ENCODE data around the gene GZMB. TPM values are rescaled to one million over a fixed set of nuclear protein-coding genes. Genes with fewer than 3 reads are reported as not detected.

GZMB gene
- total RNA-seq, 4 donors from 2014 or later, result 0.45 to 0.94 TPM; not detected in 2

DNA sequence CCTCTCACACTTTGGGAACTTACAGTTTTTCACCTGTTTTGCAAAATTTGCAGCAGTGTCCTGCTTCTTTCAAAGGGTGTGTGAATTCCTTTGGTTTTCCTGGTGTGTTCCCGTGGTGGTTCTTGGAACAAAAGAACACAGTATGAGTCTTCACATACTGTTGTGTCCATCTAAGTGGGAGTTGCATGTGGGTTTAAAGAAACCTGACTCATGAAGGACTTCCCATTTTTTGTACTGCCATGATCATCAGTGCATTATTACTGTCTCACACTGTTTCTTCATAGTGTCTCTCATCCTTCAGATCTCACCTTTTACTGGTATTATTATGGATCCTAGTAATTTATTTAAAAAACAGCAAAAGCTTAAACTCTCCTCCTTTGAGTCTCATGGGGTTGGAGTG lies 20.7 kb downstream of the GZMB start:
- 63 to 74% methylated on average over 1 of the region's 1 CpG for WGBS, 2 donors
- Histone ChIP-seq H3K9me3 (no peaks in the 10 kb centered on the region), H3K36me3 (no peaks in the 10 kb centered on the region), H3K27ac (no peak overlapping the region), H3K4me1 (no peaks in the 10 kb centered on the region), H3K4me3 (replicated peaks in 1 of 3) (no peak overlapping the region), H3K27me3 (no peaks in the 10 kb centered on the region)
- intact Hi-C loops (cut with DNase I), result no loop called here
- TF ChIP-seq POLR2A (IDR thresholded peaks at IDR 0.05), result no peak
- TF ChIP-seq, protein P1, sequence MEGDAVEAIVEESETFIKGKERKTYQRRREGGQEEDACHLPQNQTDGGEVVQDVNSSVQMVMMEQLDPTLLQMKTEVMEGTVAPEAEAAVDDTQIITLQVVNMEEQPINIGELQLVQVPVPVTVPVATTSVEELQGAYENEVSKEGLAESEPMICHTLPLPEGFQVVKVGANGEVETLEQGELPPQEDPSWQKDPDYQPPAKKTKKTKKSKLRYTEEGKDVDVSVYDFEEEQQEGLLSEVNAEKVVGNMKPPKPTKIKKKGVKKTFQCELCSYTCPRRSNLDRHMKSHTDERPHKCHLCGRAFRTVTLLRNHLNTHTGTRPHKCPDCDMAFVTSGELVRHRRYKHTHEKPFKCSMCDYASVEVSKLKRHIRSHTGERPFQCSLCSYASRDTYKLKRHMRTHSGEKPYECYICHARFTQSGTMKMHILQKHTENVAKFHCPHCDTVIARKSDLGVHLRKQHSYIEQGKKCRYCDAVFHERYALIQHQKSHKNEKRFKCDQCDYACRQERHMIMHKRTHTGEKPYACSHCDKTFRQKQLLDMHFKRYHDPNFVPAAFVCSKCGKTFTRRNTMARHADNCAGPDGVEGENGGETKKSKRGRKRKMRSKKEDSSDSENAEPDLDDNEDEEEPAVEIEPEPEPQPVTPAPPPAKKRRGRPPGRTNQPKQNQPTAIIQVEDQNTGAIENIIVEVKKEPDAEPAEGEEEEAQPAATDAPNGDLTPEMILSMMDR (IDR thresholded peaks at IDR 0.05), result no peak
- no peak for DNase-seq

DNA sequence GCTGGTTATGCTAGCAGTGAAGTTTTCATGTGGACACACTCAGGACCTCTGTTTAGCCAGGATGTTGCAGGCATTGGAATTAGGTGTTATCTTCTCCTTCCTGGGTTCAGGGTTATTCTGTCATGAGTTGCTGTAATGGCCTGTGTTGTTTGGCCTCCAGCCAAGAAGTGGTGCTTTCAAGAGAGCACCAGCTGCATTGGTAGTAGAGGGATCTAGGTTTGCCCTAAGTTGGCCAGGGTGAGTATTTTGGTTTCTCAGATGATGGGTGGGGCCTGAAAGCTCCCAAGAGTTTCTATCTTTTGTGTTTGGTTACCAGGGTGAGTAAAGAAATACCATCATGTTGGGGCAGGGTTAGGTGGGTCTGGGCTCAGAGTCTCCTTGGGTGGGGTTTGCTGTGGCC lies 21.8 kb downstream of the GZMB start:
- H3K4me1 ChIP-seq, result no peaks in the 10 kb centered on the region
- TF ChIP-seq POLR2A (IDR thresholded peaks at IDR 0.05), result no peak
- TF ChIP-seq, protein P1 (IDR thresholded peaks at IDR 0.05), result no peak
- H3K27me3 ChIP-seq, result no peaks in the 10 kb centered on the region
- no peak overlapping the region for H3K27ac ChIP-seq
- H3K9me3 ChIP-seq, result no peaks in the 10 kb centered on the region
- no peaks in the 10 kb centered on the region for H3K36me3 ChIP-seq
- H3K4me3 ChIP-seq (replicated peaks in 1 of 3), result no peak overlapping the region
- DNase-seq, result peak in 1 of 2 donors; percentile 26
- intact Hi-C loops (cut with DNase I), result no loop called here

DNA sequence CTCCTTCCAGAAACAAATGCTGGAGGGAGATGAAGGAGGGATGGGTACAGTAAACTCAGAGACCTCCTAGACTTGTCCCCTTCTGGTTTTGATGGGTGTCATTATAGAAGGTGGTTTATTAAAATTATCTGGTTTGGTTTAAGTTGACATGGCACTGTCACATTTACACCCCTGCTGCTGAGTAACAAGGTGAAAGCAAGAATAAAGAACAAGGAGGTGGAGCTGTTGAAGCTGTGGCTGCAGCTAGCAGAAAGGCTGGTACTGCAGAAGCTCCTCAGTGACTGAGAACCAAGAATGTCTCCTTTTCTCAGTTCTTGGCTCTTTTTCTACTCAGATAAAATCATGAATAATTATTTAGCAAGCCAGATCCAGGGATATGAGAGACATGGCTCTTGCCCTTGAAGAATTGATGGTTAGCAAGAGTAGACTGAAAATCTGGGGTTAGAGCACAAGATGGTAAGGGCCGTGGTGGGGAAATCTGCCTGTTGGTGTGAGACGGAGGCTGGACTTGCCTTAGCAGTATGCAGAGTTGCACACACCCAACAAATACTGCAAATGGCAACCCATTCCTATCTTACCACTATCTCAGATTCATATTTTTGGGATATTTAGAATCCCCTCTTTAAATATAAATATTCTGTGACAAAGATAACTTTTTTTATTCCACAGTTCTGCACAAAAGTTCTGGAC lies 24.2 kb downstream of the GZMB start, which contains the start of gene GZMH:
TSS of gene GZMH (minus strand) at position 31 of the 690 bp plus-strand sequence. CDS start 72 bp downstream, outside the sequence.
- intact Hi-C loops (cut with DNase I), result no loop called here
- WGBS, 2 donors, result 93 to 94% methylated on average over 2 of the region's 2 CpGs
- Histone ChIP-seq H3K27me3 (no peaks in the 10 kb centered on the region), H3K4me3 (replicated peaks in 1 of 3) (no peak within 1 kb of the TSS), H3K36me3 (no peaks in the 10 kb centered on the region), H3K9me3 (no peaks in the 10 kb centered on the region), H3K27ac (no peak within 1 kb of the TSS), H3K4me1 (peaks cover 4 to 8% of the 10 kb centered on the region in 2 donors)
- no peak for TF ChIP-seq POLR2A (IDR thresholded peaks at IDR 0.05)
- TF ChIP-seq, protein P1 (IDR thresholded peaks at IDR 0.05), result no peak
- no peak for DNase-seq

- 79 to 80% methylated on average over 8 of the region's 8 CpGs for WGBS, 2 donors
- H3K27ac ChIP-seq, result no peak overlapping the region
- H3K4me3 ChIP-seq (replicated peaks in 1 of 3), result no peak overlapping the region
- peaks cover 4 to 8% of the 10 kb centered on the region in 2 donors for H3K4me1 ChIP-seq
- DNase-seq, result no peak
- H3K27me3 ChIP-seq, result no peaks in the 10 kb centered on the region
- intact Hi-C loops (cut with DNase I), result no loop called here
- no peak for TF ChIP-seq POLR2A (IDR thresholded peaks at IDR 0.05)
- TF ChIP-seq, protein P1 (IDR thresholded peaks at IDR 0.05), result no peak
- no peaks in the 10 kb centered on the region for H3K36me3 ChIP-seq
- H3K9me3 ChIP-seq, result no peaks in the 10 kb centered on the region
These were observed 26.1 kb downstream of the GZMB start for GRCh38 chr14:24607635-24608514.

DNA sequence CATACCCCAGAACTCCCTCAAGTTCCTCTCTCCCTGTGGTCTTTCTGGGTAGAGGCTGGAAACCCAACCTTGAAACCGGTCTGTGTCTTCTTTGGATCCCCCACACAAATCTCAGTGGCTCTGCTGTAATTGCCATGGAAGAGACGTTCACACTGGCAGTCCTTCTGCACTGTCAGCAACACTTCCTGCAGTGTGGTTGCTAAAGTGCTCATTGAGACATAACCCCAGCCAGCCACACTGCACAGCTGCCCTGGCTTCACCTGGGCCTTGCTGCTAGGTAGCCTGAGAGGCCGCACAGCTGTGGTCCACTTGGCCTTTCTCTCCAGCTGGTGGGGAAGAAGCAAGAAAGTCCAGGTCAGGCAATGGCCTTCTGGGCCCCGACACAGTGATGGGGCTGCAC lies 26.9 kb downstream of the GZMB start:
- DNase-seq, result no peak
- intact Hi-C loops (cut with DNase I), result no loop called here
- H3K27ac ChIP-seq, result no peak overlapping the region
- no peaks in the 10 kb centered on the region for H3K27me3 ChIP-seq
- 70 to 73% methylated on average over 3 of the region's 4 CpGs for whole genome bisulfite sequencing, 2 donors
- TF ChIP-seq, protein P1 (IDR thresholded peaks at IDR 0.05), result no peak
- H3K4me3 ChIP-seq (replicated peaks in 1 of 3), result no peak overlapping the region
- no peaks in the 10 kb centered on the region for H3K36me3 ChIP-seq
- H3K4me1 ChIP-seq, result peaks cover 4 to 8% of the 10 kb centered on the region in 2 donors
- H3K9me3 ChIP-seq, result no peaks in the 10 kb centered on the region

Data from thyroid gland (tissue), 4 donors.